ENCODE results near the gene SF3A1.

Gene SF3A1

DNA sequence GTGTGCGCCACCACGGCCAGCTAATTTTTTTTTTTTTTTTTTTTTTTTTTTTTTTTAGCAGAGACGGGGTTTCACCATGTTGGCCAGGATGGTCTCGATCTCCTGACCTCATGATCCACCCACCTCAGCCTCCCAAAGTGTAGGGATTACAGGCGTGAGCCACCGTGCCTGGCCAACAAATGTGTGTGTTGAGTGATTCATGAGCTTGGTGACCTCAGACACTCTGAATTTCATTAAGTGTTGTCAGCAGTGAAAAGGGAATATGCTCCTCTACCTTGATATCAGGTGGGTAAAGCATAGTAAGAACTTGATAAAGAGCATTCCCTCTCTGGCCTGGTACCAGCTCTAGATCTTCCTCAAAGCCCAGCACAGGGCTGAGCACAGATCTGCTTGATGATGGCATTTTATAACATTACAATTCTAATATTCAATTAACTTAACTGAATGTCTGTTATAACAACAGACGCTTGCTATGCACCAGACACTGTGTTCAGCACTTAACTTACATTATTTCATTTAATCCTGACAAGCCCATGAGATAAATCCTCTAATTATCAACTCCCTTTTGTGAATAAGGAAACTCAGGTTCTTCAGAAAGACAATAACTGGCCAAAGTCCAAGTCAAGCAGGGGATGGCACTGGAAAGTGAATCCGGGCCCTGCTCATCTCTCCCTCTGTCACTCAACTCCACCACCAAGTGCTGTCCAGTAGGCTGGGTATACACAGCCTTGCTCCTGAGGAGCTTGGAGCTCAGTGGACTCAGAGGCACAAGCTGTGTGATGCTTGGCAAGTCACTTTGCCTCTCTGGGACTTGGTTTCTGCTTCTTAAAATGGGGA is 42.9 kb downstream of the SF3A1 start:
- DNase-seq (ENCODE audit: low read depth, low spot score): no peak
- Histone ChIP-seq H3K27me3 (ENCODE audit: control insufficient read depth, insufficient read depth, low read length) (no peaks in the 10 kb centered on the region), H3K27ac (ENCODE audit: low read length) (no peak overlapping the region), H3K36me3 (ENCODE audit: control insufficient read depth, insufficient read depth, low read length) (no peaks in the 10 kb centered on the region), H3K4me1 (ENCODE audit: control insufficient read depth, insufficient read depth, low read length) (no peaks in the 10 kb centered on the region), H3K4me3 (ENCODE audit: low read length) (no peak overlapping the region), H3K9me3 (ENCODE audit: control insufficient read depth, insufficient read depth, low read length) (no peaks in the 10 kb centered on the region)
- WGBS (ENCODE audit: insufficient coverage, insufficient read length): no CpG with 5 or more reads among the region's 8 CpGs

DNA sequence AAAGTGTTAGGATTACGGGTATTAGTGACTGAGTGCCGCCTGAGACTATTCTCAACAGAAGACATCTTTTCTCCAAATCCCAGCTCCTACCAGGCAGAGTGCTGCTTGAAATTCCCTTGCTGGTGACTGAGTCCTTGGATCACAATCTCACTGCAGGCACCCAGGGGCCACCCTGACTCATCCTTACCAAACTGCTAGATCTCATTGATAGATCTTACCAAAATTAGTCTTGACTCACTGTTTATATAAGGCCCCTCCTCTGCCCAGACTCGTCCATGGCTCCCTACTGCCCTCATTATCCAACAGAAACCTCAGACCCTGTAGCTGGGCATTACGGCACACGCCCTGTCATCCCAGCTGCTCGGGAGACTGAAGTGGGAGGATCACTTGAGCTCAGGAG is 44.6 kb downstream of the SF3A1 start:
- Histone ChIP-seq H3K9me3 (ENCODE audit: control insufficient read depth, insufficient read depth, low read length) (no peaks in the 10 kb centered on the region), H3K36me3 (ENCODE audit: control insufficient read depth, insufficient read depth, low read length) (no peaks in the 10 kb centered on the region), H3K4me3 (ENCODE audit: low read length) (no peak overlapping the region), H3K4me1 (ENCODE audit: control insufficient read depth, insufficient read depth, low read length) (no peaks in the 10 kb centered on the region), H3K27me3 (ENCODE audit: control insufficient read depth, insufficient read depth, low read length) (no peaks in the 10 kb centered on the region), H3K27ac (ENCODE audit: low read length) (no peak overlapping the region)
- DNase-seq (ENCODE audit: low read depth, low spot score): no peak
- no CpG with 5 or more reads among the region's 6 CpGs for WGBS (ENCODE audit: insufficient coverage, insufficient read length)

DNA sequence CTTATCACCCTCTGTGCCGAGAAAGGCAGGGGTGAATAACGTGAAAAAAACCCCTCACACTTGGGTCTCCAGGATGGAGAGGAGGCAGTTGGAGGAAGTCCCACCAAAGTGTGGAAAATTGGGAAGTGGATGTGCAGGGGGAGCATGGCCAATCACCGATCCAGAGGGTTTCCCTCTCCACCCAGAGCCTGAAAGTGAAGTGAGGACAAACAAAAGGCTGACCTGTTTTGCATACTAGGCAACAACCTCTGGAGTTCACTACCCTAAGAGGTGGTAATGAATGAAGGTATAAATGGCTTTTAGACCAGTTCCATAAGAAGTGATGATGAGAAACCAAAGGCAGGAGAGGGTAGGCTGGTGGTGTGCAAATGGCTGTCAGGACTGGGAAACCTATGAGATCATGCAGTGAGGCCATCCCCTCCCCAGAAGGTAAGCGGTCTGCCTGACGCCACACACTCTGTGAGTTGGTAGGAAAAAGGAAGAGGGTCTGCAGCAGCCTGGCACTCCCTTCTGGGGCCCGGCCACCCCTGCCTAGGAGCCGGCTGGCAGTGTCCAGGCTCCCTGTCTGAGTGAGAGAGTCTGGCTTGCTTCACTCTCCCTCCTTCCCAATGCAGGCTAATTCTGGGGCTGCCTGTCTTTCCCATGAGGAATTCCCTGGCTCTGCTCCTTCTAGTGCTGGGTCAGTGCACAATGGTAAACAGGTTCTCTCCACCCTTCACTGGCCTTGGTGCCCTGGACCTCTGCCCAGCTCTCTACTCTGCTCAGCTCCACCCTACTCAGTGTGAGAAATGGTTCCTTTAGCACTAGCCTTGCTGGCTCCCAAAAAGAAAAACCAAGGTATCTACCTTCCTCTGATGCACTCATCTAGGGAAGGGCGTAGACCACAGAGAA is 45.6 kb downstream of the SF3A1 start:
- Histone ChIP-seq H3K9me3 (ENCODE audit: control insufficient read depth, insufficient read depth, low read length) (no peaks in the 10 kb centered on the region), H3K36me3 (ENCODE audit: control insufficient read depth, insufficient read depth, low read length) (no peaks in the 10 kb centered on the region), H3K27me3 (ENCODE audit: control insufficient read depth, insufficient read depth, low read length) (no peaks in the 10 kb centered on the region), H3K27ac (ENCODE audit: low read length) (no peak overlapping the region), H3K4me3 (ENCODE audit: low read length) (no peak overlapping the region), H3K4me1 (ENCODE audit: control insufficient read depth, insufficient read depth, low read length) (no peaks in the 10 kb centered on the region)
- DNase-seq (ENCODE audit: low read depth, low spot score): no peak
- WGBS (ENCODE audit: insufficient coverage, insufficient read length): no CpG with 5 or more reads among the region's 8 CpGs

DNA sequence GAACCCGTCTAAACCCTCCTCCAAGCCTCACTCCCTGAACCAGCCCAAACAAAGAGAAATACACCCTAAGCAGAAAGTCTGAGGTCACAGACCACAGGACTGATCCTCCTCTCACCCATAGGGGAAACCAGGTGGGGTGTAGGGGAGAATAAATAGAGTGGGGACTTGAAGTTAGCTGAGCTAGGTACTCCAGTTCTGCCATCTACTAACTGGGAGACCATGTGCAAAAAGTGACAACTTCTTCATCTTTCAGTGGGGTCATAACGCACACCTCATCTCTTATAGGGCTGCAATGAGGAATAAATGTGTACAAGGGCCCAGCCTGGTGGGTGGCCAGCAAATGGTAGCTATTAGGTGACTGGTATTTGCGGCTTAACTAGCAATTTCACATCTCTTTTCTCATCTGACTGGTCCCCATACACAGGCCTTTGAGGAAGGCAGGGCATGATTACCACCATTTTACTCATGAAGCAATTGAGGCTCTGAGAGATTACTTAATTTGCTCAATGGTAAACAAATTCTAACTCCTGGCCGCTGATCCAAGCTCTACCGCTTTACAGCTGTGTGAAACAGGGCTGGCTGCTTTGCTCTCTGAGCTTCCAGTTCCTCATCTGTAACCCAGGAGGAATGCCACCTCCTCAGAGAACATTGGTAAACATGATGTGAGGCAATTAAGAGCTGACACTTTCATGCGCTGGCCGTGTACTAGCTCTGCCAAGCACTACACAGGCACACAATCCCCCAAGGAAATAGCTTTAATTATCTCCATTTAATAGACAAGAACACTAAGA is 46.5 kb downstream of the SF3A1 start:
- no peaks in the 10 kb centered on the region for H3K4me1 ChIP-seq (ENCODE audit: control insufficient read depth, insufficient read depth, low read length)
- no peaks in the 10 kb centered on the region for H3K36me3 ChIP-seq (ENCODE audit: control insufficient read depth, insufficient read depth, low read length)
- no peaks in the 10 kb centered on the region for H3K9me3 ChIP-seq (ENCODE audit: control insufficient read depth, insufficient read depth, low read length)
- DNase-seq (ENCODE audit: low read depth, low spot score): no peak
- H3K4me3 ChIP-seq (ENCODE audit: low read length): no peak overlapping the region
- H3K27me3 ChIP-seq (ENCODE audit: control insufficient read depth, insufficient read depth, low read length): no peaks in the 10 kb centered on the region
- H3K27ac ChIP-seq (ENCODE audit: low read length): no peak overlapping the region
- WGBS (ENCODE audit: insufficient coverage, insufficient read length): no CpG with 5 or more reads among the region's 7 CpGs

DNA sequence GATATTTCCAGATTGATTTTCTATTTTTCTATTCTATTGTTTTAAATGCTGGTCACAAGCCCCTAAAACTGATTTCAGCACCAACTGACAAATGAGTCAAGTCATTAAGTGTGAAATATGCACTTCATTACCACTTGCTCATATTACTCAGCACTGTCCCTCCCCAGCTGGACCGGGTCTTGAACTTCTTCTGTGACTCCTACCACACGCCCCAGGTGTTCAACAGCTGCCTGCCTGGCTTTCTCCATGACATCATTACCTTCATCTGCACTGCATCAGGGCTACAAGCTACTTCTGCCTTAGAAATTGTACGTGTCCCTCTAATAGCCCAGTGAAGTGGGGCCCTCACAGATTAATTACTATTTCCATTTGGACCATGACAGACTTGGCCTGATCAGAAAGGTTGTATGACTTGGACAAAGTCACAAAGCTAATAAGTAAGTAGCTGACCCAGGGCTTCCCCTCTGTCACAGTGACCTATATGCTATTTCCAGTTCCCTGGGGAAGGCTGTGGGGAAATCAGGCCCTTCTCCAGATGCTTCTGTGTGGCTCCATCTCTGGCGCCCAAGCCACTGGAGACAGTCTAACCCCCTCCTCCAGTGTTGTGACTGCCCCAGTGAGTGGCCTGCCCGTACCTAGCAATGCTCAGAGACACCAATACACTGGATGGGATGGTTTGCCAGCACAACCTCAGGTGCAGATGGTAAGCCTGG is 48.0 kb downstream of the SF3A1 start:
- Histone ChIP-seq H3K36me3 (ENCODE audit: control insufficient read depth, insufficient read depth, low read length) (no peaks in the 10 kb centered on the region), H3K4me1 (ENCODE audit: control insufficient read depth, insufficient read depth, low read length) (no peaks in the 10 kb centered on the region), H3K27me3 (ENCODE audit: control insufficient read depth, insufficient read depth, low read length) (no peaks in the 10 kb centered on the region), H3K4me3 (ENCODE audit: low read length) (no peak overlapping the region), H3K9me3 (ENCODE audit: control insufficient read depth, insufficient read depth, low read length) (no peaks in the 10 kb centered on the region), H3K27ac (ENCODE audit: low read length) (no peak overlapping the region)
- no CpG with 5 or more reads among the region's 5 CpGs for WGBS (ENCODE audit: insufficient coverage, insufficient read length)
- DNase-seq (ENCODE audit: low read depth, low spot score): no peak

DNA sequence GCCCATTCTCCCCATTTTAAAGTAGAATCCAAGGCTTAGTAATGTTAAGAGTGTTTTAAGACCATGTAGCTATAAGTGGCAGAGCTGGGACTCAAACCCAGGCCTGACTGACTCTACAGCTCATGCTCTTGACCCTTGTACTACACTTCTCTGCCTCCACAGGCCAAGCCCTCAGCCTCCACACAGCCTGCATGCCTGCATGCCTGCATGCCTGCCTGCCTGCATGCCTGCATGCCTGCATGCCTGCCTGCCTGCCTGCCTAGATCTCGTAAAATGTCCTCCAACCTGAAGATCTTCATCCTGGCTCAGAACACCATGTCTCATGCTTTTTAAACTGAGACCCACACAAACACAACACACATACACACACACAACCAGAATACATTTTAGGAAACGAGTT is 48.6 kb downstream of the SF3A1 start:
- no peaks in the 10 kb centered on the region for H3K27me3 ChIP-seq (ENCODE audit: control insufficient read depth, insufficient read depth, low read length)
- H3K4me3 ChIP-seq (ENCODE audit: low read length): no peak overlapping the region
- no peak overlapping the region for H3K27ac ChIP-seq (ENCODE audit: low read length)
- H3K9me3 ChIP-seq (ENCODE audit: control insufficient read depth, insufficient read depth, low read length): no peaks in the 10 kb centered on the region
- H3K4me1 ChIP-seq (ENCODE audit: control insufficient read depth, insufficient read depth, low read length): no peaks in the 10 kb centered on the region
- H3K36me3 ChIP-seq (ENCODE audit: control insufficient read depth, insufficient read depth, low read length): no peaks in the 10 kb centered on the region
- WGBS (ENCODE audit: insufficient coverage, insufficient read length): no CpG with 5 or more reads among the region's 2 CpGs
- no peak for DNase-seq (ENCODE audit: low read depth, low spot score)

DNA sequence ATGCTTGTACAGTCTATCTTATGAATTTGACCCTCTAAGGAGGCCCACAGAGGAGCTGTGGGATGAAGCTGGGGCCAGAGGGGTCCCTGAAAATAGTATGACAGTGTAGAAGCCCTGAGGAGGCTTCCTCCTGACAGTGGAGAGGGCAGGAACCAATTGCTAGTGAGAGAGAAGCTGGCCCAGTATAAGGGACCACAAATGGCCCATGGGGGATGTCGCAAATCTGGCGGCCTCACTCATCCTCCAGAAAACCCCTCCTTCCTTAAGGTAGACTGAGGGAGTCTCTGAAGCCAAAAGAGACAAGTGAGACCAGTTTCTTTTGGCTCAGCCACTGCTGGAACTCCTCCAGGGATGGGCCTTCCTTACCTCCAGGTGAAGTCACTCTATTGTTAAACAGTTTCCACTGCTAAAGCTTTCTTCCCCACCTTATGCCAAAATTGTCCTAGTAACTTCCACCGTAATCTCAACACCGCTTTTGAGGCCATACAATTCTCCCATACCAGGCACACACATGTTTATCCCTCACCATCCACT is 49.6 kb downstream of the SF3A1 start:
- no CpG with 5 or more reads among the region's 4 CpGs for WGBS (ENCODE audit: insufficient coverage, insufficient read length)
- no peaks in the 10 kb centered on the region for H3K27me3 ChIP-seq (ENCODE audit: control insufficient read depth, insufficient read depth, low read length)
- no peaks in the 10 kb centered on the region for H3K9me3 ChIP-seq (ENCODE audit: control insufficient read depth, insufficient read depth, low read length)
- no peaks in the 10 kb centered on the region for H3K4me1 ChIP-seq (ENCODE audit: control insufficient read depth, insufficient read depth, low read length)
- no peaks in the 10 kb centered on the region for H3K36me3 ChIP-seq (ENCODE audit: control insufficient read depth, insufficient read depth, low read length)
- H3K27ac ChIP-seq (ENCODE audit: low read length): no peak overlapping the region
- H3K4me3 ChIP-seq (ENCODE audit: low read length): no peak overlapping the region
- no peak for DNase-seq (ENCODE audit: low read depth, low spot score)

DNA sequence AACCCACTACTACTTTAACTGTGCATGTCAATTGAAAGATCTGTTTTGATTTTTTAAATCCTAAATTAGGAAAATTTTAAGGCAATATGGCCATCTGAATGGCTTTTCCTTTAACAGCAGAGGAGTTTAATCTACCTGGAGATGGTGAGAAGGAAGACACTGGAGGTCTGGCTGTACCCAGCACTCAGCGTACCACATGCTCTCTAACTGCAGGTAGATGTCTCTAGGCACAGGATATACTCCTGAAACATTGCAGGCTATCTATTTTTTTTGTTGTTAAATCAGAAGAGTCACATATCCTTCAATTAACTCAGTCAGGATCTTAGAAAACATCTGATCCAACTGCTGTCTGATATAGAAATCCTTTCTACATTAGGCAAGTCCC is 50.1 kb downstream of the SF3A1 start:
- Histone ChIP-seq H3K36me3 (ENCODE audit: control insufficient read depth, insufficient read depth, low read length) (no peaks in the 10 kb centered on the region), H3K4me3 (ENCODE audit: low read length) (no peak overlapping the region), H3K27me3 (ENCODE audit: control insufficient read depth, insufficient read depth, low read length) (no peaks in the 10 kb centered on the region), H3K9me3 (ENCODE audit: control insufficient read depth, insufficient read depth, low read length) (no peaks in the 10 kb centered on the region), H3K4me1 (ENCODE audit: control insufficient read depth, insufficient read depth, low read length) (no peaks in the 10 kb centered on the region), H3K27ac (ENCODE audit: low read length) (no peak overlapping the region)
- DNase-seq (ENCODE audit: low read depth, low spot score): no peak
- no CpG with 5 or more reads among the region's 1 CpG for WGBS (ENCODE audit: insufficient coverage, insufficient read length)

DNA sequence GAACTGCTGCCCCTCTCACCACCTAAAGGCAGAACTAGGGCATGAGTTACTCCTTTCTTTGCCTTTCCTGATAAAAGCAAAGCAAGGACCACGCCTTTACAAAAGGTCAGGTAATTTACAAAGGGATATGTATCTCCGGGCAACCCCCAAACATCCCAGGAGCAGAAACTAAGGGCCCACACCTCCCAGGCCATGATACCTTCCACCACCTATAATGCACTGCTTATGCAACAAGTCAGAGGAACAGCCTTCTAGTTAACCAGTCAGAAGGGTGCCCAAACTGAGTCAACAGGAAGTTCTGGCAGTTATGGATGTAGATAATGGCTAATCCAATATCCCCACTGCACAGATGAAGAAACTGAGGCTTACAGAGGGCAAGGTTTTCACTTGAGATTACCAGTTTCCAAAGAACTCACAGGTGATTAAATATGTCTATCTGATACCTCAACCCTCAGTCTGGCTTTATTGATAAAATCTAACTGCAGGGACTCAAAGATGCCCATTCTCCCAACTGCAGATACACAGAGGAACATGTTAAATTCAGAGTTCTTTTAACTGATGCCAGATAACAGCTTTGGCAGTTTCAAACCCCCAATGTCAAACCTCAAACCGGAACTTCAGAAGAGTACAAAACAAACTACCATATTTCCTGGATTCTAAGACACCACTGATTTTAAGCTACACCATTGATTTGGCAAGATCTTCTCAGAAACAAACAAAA is 50.6 kb downstream of the SF3A1 start:
- no peaks in the 10 kb centered on the region for H3K36me3 ChIP-seq (ENCODE audit: control insufficient read depth, insufficient read depth, low read length)
- no peak overlapping the region for H3K4me3 ChIP-seq (ENCODE audit: low read length)
- no peak for DNase-seq (ENCODE audit: low read depth, low spot score)
- H3K4me1 ChIP-seq (ENCODE audit: control insufficient read depth, insufficient read depth, low read length): no peaks in the 10 kb centered on the region
- no peak overlapping the region for H3K27ac ChIP-seq (ENCODE audit: low read length)
- no CpG with 5 or more reads among the region's 3 CpGs for WGBS (ENCODE audit: insufficient coverage, insufficient read length)
- no peaks in the 10 kb centered on the region for H3K27me3 ChIP-seq (ENCODE audit: control insufficient read depth, insufficient read depth, low read length)
- no peaks in the 10 kb centered on the region for H3K9me3 ChIP-seq (ENCODE audit: control insufficient read depth, insufficient read depth, low read length)

Data from iPS DF 6.9 (cell line).